Aorta (tissue), 5 donors: ENCODE data around the gene PLOD3. TPM values are rescaled to one million over a fixed set of nuclear protein-coding genes. Genes with fewer than 3 reads are reported as not detected.
A peak's percentile ranks its signal among the peaks of the same experiment; 100 is the strongest.

ENCODE experiments used
- ATAC-seq: fragments of 200-7000 bp; cut with Tn5 transposase; one replicate; pipeline ENCODE4 v1.9.1; 2022; ENCODE audit warnings: moderate library complexity; ENCODE audit not compliant: low FRiP score
- DNase-seq, 2 donors: peaks; one replicate each; pipeline ENCODE4 v3.0.0-alpha.2; 2020
- H3K27ac ChIP-seq, 2 donors: one replicate each; pipeline ENCODE4 v1.5.1; 2013; ENCODE audit warnings: low read length in 2 of 2, mild to moderate bottlenecking in 2 of 2, moderate library complexity in 2 of 2, control low read depth in 1 of 2, inconsistent platforms in 1 of 2, low read depth in 1 of 2
- H3K27me3 ChIP-seq, 2 donors: one replicate each; pipeline ENCODE4 v1.6.1; 2013; ENCODE audit warnings: control low read depth in 1 of 2, low read length in 1 of 2, mild to moderate bottlenecking in 1 of 2, moderate library complexity in 1 of 2; ENCODE audit not compliant: insufficient read depth in 2 of 2, control insufficient read depth in 1 of 2
- H3K36me3 ChIP-seq, 2 donors: one replicate each; pipeline ENCODE4 v1.6.1; 2013; ENCODE audit warnings: control low read depth in 1 of 2, low read length in 1 of 2, mild to moderate bottlenecking in 1 of 2; ENCODE audit not compliant: insufficient read depth in 2 of 2, control insufficient read depth in 1 of 2
- H3K4me1 ChIP-seq, 2 donors: one replicate each; pipeline ENCODE4 v1.6.1; 2013; ENCODE audit warnings: low read length in 2 of 2, control low read depth in 1 of 2, mild to moderate bottlenecking in 1 of 2, moderate library complexity in 1 of 2; ENCODE audit not compliant: insufficient read depth in 2 of 2, control insufficient read depth in 1 of 2
- H3K4me3 ChIP-seq, 2 donors: one replicate each; pipeline ENCODE4 v1.5.1; 2013; ENCODE audit warnings: low read length in 2 of 2, control low read depth in 1 of 2, mild to moderate bottlenecking in 1 of 2
- H3K9me3 ChIP-seq: one replicate; pipeline ENCODE4 v1.6.1; 2013; ENCODE audit warnings: mild to moderate bottlenecking, low read length; ENCODE audit not compliant: control insufficient read depth
- WGBS, 2 donors: extraction: QIAGEN DNeasy Blood & Tissue Kit; methylation state at CpG; one replicate each; pipeline ENCODE4 v1.1.7; 2013; 5-methylcytosine and 5-hydroxymethylcytosine counted together
- intact Hi-C, 2 donors: fragments of 100-400 bp; cut with DNase I; formaldehyde crosslinking; loops; one replicate each; pipeline versions ENCODE4 v1.14.2 to v1.15.0; 2022
- polyA plus RNA-seq, 2 donors: library from polyadenylated mRNA; stranded (reverse); fragments of 200-250 nt; gene quantifications; one replicate each; pipeline ENCODE4 v1.2.3, GENCODE V29; 2013
- total RNA-seq, 2 donors: library from RNA; stranded (reverse); fragmentation: NEBNext Ultra II Directional; extraction: Animal tissue kit (Norgen Biotek cat#: 25700); gene quantifications; one replicate each; pipeline ENCODE4 v1.2.1, GENCODE V29; 2021
- donor health status: healthy with polysubstance abuse.
- donor health status: Bipolar disorder and iron deficiency.
- donor health status: DM: no; HTN: no; CAD: no.
- donor health status: DM: no; HTN: no; CAD: no.
- donor health status: DM: yes; HTN: yes; CAD: no.

The PLOD3 gene
- total and polyA plus RNA-seq, 4 donors, result 27.2 to 70.6 (median 50.1) TPM

GRCh38 chr7:101234636-101235035, 17.3 kb upstream of the PLOD3 start:
- Histone ChIP-seq H3K27me3 (no peaks in the 10 kb centered on the region), H3K4me1 (no peaks in the 10 kb centered on the region), H3K9me3 (no peaks in the 10 kb centered on the region), H3K27ac (no peak overlapping the region), H3K4me3 (no peak overlapping the region), H3K36me3 (no peaks in the 10 kb centered on the region)
- WGBS, 2 donors, result 83 to 88% methylated on average over 5 of the region's 5 CpGs
- DNase-seq (no peak), ATAC-seq (no peak)
- intact Hi-C loops, result no loop called here

- no peaks in the 10 kb centered on the region for H3K27me3 ChIP-seq
- intact Hi-C loops, result no loop called here
- no peak overlapping the region for H3K27ac ChIP-seq
- H3K4me1 ChIP-seq, result no peaks in the 10 kb centered on the region
- no peaks in the 10 kb centered on the region for H3K9me3 ChIP-seq
- H3K36me3 ChIP-seq, result no peaks in the 10 kb centered on the region
- ATAC-seq (no peak), DNase-seq (no peak)
- H3K4me3 ChIP-seq, result no peak overlapping the region
- 84 to 86% methylated on average over 21 of the region's 21 CpGs for WGBS, 2 donors
Measured at GRCh38 chr7:101233907-101234547, 16.6 kb upstream of the PLOD3 start.

- WGBS, 2 donors, result 15 to 17% methylated on average over 37 to 52 of the region's 52 CpGs
- ATAC-seq (peak; percentile 31), DNase-seq (no peak)
- intact Hi-C loops, result no loop called here
- Histone ChIP-seq H3K9me3 (no peaks in the 10 kb centered on the region), H3K27ac (no peak overlapping the region), H3K27me3 (no peaks in the 10 kb centered on the region), H3K36me3 (no peaks in the 10 kb centered on the region), H3K4me1 (no peaks in the 10 kb centered on the region), H3K4me3 (no peak overlapping the region)
Measured at GRCh38 chr7:101232141-101232850, 14.9 kb upstream of the PLOD3 start.

GRCh38 chr7:101231644-101232043, 14.3 kb upstream of the PLOD3 start:
- ATAC-seq (no peak), DNase-seq (no peak)
- Histone ChIP-seq H3K27me3 (no peaks in the 10 kb centered on the region), H3K9me3 (no peaks in the 10 kb centered on the region), H3K27ac (no peak overlapping the region), H3K36me3 (no peaks in the 10 kb centered on the region), H3K4me1 (no peaks in the 10 kb centered on the region), H3K4me3 (no peak overlapping the region)
- intact Hi-C loops, result no loop called here
- 74 to 78% methylated on average over 7 of the region's 7 CpGs for WGBS, 2 donors

GRCh38 chr7:101226721-101227120, 9.3 kb upstream of the PLOD3 start:
- H3K4me1 ChIP-seq, result no peaks in the 10 kb centered on the region
- peaks cover 0 to 1% of the 10 kb centered on the region in 2 donors for H3K36me3 ChIP-seq
- no peak overlapping the region for H3K27ac ChIP-seq
- no peak overlapping the region for H3K4me3 ChIP-seq
- no peaks in the 10 kb centered on the region for H3K9me3 ChIP-seq
- no peaks in the 10 kb centered on the region for H3K27me3 ChIP-seq
- intact Hi-C loops, result no loop called here
- DNase-seq, result no peak
- 87 to 89% methylated on average over 9 of the region's 9 CpGs for WGBS, 2 donors
- no peak for ATAC-seq

- Histone ChIP-seq H3K9me3 (no peaks in the 10 kb centered on the region), H3K4me3 (no peak overlapping the region), H3K36me3 (peaks cover 0 to 1% of the 10 kb centered on the region in 2 donors), H3K4me1 (no peaks in the 10 kb centered on the region), H3K27me3 (no peaks in the 10 kb centered on the region), H3K27ac (no peak overlapping the region)
- intact Hi-C loops, result no loop called here
- DNase-seq (no peak), ATAC-seq (no peak)
- 93 to 96% methylated on average over 6 of the region's 6 CpGs for WGBS, 2 donors
Measured at GRCh38 chr7:101225650-101226049, 8.3 kb upstream of the PLOD3 start.

GRCh38 chr7:101223528-101223927, 6.1 kb upstream of the PLOD3 start:
- 96 to 97% methylated on average over 15 of the region's 15 CpGs for whole genome bisulfite sequencing, 2 donors

GRCh38 chr7:101222275-101222830, 5.0 kb upstream of the PLOD3 start:
- intact Hi-C loops, result no loop called here
- Histone ChIP-seq H3K4me1 (no peaks in the 10 kb centered on the region), H3K27ac (no peak overlapping the region), H3K36me3 (peaks cover 0 to 1% of the 10 kb centered on the region in 2 donors), H3K27me3 (no peaks in the 10 kb centered on the region), H3K4me3 (no peak overlapping the region), H3K9me3 (no peaks in the 10 kb centered on the region)
- WGBS, 2 donors, result 91 to 92% methylated on average over 26 to 27 of the region's 27 CpGs
- ATAC-seq (no peak), DNase-seq (no peak)

More at GRCh38 chr7:101223528-101223927, 6.1 kb upstream of the PLOD3 start:
- DNase-seq, result no peak
- Histone ChIP-seq H3K27ac (no peak overlapping the region), H3K4me1 (no peaks in the 10 kb centered on the region), H3K4me3 (no peak overlapping the region), H3K9me3 (no peaks in the 10 kb centered on the region), H3K27me3 (no peaks in the 10 kb centered on the region), H3K36me3 (peaks cover 0 to 1% of the 10 kb centered on the region in 2 donors)
- intact Hi-C loops, result no loop called here
- peak; percentile 26 for ATAC-seq

- H3K27me3 ChIP-seq, result no peaks in the 10 kb centered on the region
- H3K4me1 ChIP-seq, result no peaks in the 10 kb centered on the region
- WGBS, 2 donors, result 77 to 84% methylated on average over 5 of the region's 5 CpGs
- no peaks in the 10 kb centered on the region for H3K9me3 ChIP-seq
- intact Hi-C loops, result no loop called here
- H3K27ac ChIP-seq, result no peak overlapping the region
- ATAC-seq, result no peak
- no peak for DNase-seq
- H3K4me3 ChIP-seq, result no peak overlapping the region
- no peaks in the 10 kb centered on the region for H3K36me3 ChIP-seq
Measured at GRCh38 chr7:101220295-101220694, 2.9 kb upstream of the PLOD3 start.
